ENCODE data around the gene GMNC. TPM values are rescaled to one million over a fixed set of nuclear protein-coding genes. Genes with fewer than 3 reads are reported as not detected.
A peak's percentile ranks its signal among the peaks of the same experiment; 100 is the strongest.

Gene GMNC
- total and polyA plus RNA-seq, 12 donors: 0.07 to 3.7 (median 0.45) TPM; not detected in 1

DNA sequence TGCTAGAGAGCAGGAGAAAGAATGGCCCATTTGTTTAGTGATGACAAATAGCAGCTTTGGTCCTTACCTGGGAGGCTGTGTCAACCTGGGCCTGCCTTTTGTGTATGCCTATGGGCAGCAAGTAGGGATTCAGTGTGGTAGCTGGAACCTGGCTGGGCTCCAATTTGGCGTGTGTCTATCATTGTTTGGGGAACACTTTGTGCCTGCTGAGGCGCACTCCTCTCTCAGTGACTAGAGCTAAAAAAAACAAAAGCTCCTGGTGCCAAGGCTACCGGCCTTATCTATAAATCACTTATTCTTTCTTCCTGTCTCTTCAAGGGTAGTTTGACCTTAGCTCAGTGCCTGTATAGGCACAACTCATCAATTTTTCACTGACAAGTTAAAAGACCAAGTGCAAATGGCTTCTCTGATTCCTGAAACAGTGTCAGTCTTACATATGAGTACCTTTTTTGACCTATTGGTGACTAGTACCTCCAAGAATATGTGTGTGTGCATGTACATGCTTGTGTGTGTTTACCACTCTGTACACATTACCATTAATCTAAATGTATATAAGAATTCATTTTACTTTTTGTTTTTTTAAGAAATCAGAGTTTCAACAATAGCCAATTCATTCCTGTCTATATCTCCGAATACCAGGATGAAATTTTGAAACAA is 54.6 kb downstream of the GMNC start:
- Histone ChIP-seq H3K4me1 (peaks cover 0 to 12% (median 3%) of the 10 kb centered on the region in 9 donors), H3K27ac (peak overlapping the region in 9 of 10 donors; percentile 14 to 69 (median 53)), H3K27me3 (no peaks in the 10 kb centered on the region), H3K9me3 (no peaks in the 10 kb centered on the region), H3K4me3 (no peak overlapping the region), H3K36me3 (no peaks in the 10 kb centered on the region)
- intact Hi-C loops (cut with DNase I): loop anchor here in 3 of 10 donors (5.0 kb wide), 2 partner anchors 36 to 54 kb away; partner anchors contain the start of gene GMNC (in 2 of the 3)
- peak; percentile 77 to 85 for DNase-seq
- peak; percentile 59 to 97 (median 94) for ATAC-seq
- WGBS, 2 donors: 26 to 30% methylated on average over 4 of the region's 4 CpGs
- TF ChIP-seq, protein P1, sequence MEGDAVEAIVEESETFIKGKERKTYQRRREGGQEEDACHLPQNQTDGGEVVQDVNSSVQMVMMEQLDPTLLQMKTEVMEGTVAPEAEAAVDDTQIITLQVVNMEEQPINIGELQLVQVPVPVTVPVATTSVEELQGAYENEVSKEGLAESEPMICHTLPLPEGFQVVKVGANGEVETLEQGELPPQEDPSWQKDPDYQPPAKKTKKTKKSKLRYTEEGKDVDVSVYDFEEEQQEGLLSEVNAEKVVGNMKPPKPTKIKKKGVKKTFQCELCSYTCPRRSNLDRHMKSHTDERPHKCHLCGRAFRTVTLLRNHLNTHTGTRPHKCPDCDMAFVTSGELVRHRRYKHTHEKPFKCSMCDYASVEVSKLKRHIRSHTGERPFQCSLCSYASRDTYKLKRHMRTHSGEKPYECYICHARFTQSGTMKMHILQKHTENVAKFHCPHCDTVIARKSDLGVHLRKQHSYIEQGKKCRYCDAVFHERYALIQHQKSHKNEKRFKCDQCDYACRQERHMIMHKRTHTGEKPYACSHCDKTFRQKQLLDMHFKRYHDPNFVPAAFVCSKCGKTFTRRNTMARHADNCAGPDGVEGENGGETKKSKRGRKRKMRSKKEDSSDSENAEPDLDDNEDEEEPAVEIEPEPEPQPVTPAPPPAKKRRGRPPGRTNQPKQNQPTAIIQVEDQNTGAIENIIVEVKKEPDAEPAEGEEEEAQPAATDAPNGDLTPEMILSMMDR (IDR thresholded peaks at IDR 0.05): no peak
